Right ventricle myocardium inferior (tissue), 1 donor: ENCODE results near the gene AGTRAP. TPM values are rescaled to one million over a fixed set of nuclear protein-coding genes. Genes with fewer than 3 reads are reported as not detected.
A peak's percentile ranks its signal among the peaks of the same experiment; 100 is the strongest.

Experiments used
- ATAC-seq: fragments of 200-7000 bp; cut with Tn5 transposase; one replicate; pipeline ENCODE4 v1.9.1; 2020; ENCODE audit warnings: mild to moderate bottlenecking, moderate library complexity
- DNase-seq: peaks from one replicate; pipeline ENCODE4 v3.0.0; 2021; ENCODE audit errors: missing footprints
- intact Hi-C: fragments of 100-400 bp; cut with DNase I; formaldehyde crosslinking; loops from one replicate; pipeline ENCODE4 v1.11.0; 2022
- total RNA-seq: library from RNA; stranded (reverse); fragmentation: NEBNext Ultra II Directional; extraction: Animal tissue kit (Norgen Biotek cat#: 25700); gene quantifications from one replicate; pipeline ENCODE4 v1.2.1, GENCODE V29; 2021
- donor health status: DM: no; HTN: yes; CAD: no; lungs with severe emphysema.

Gene AGTRAP
- total RNA-seq, 1 donor from 2014 or later = 18.3 TPM

- ATAC-seq = no peak
- intact Hi-C loops = no loop called here
Observed at GRCh38 chr1:11704691-11705475, 31.1 kb upstream of the AGTRAP start.

GRCh38 chr1:11705596-11705995 is 30.3 kb upstream of the AGTRAP start:
- no peak for ATAC-seq
- intact Hi-C loops = no loop called here
- DNase-seq = no peak

More at GRCh38 chr1:11704691-11705475, 31.1 kb upstream of the AGTRAP start:
- DNase-seq = peak; percentile 22

- intact Hi-C loops = no loop called here
- ATAC-seq (no peak), DNase-seq (no peak)
Observed at GRCh38 chr1:11706292-11706691, 29.6 kb upstream of the AGTRAP start.

GRCh38 chr1:11707621-11708276 is 28.2 kb upstream of the AGTRAP start:
- DNase-seq (peak; percentile 75), ATAC-seq (peak; percentile 87)
- intact Hi-C loops = no loop called here

GRCh38 chr1:11708554-11709350 is 27.2 kb upstream of the AGTRAP start:
- ATAC-seq (no peak), DNase-seq (peak; percentile 43)
- intact Hi-C loops = no loop called here

- intact Hi-C loops = no loop called here
- ATAC-seq = no peak
- peak; percentile 9 for DNase-seq
Observed at GRCh38 chr1:11711490-11711889, 24.4 kb upstream of the AGTRAP start.

- peak; percentile 15 for DNase-seq
- intact Hi-C loops = no loop called here
- no peak for ATAC-seq
Observed at GRCh38 chr1:11712285-11712684, 23.7 kb upstream of the AGTRAP start.

- intact Hi-C loops = no loop called here
- ATAC-seq (no peak), DNase-seq (no peak)
Observed at GRCh38 chr1:11713095-11713494, 22.8 kb upstream of the AGTRAP start.

GRCh38 chr1:11714831-11715575 is 20.9 kb upstream of the AGTRAP start:
- ATAC-seq (no peak), DNase-seq (no peak)
- intact Hi-C loops = no loop called here

- DNase-seq = peak; percentile 94
- peak; percentile 77 for ATAC-seq
- intact Hi-C loops = loop anchor here (1.0 to 5.0 kb wide), 2 partner anchors 37 to 69 kb away; partner anchors contain the start of gene MAD2L2
Observed at GRCh38 chr1:11719313-11720032, 16.5 kb upstream of the AGTRAP start.

GRCh38 chr1:11720033-11720376 is 15.9 kb upstream of the AGTRAP start:
- ATAC-seq (no peak), DNase-seq (no peak)
- intact Hi-C loops = loop anchor here (5.0 kb wide), 1 partner anchor 38 kb away; the partner anchor contains the start of gene MAD2L2

- ATAC-seq (no peak), DNase-seq (no peak)
- intact Hi-C loops = loop anchor here (5.0 kb wide), 1 partner anchor 38 kb away; the partner anchor contains the start of gene MAD2L2
Observed at GRCh38 chr1:11720525-11720924, 15.4 kb upstream of the AGTRAP start.

- ATAC-seq (no peak), DNase-seq (no peak)
- intact Hi-C loops = loop anchor here (5.0 kb wide), 1 partner anchor 39 kb away; the partner anchor contains the start of gene MAD2L2
Observed at GRCh38 chr1:11721311-11721710, 14.6 kb upstream of the AGTRAP start.

- DNase-seq = no peak
- ATAC-seq = no peak
- intact Hi-C loops = loop anchor here (5.0 kb wide), 1 partner anchor 40 kb away; the partner anchor contains the start of gene MAD2L2
Observed at GRCh38 chr1:11722538-11722937, 13.4 kb upstream of the AGTRAP start.

GRCh38 chr1:11725616-11726015 is 10.3 kb upstream of the AGTRAP start:
- DNase-seq (no peak), ATAC-seq (no peak)
- intact Hi-C loops = no loop called here

GRCh38 chr1:11727119-11727518 is 8.8 kb upstream of the AGTRAP start:
- ATAC-seq (no peak), DNase-seq (no peak)
- intact Hi-C loops = no loop called here

GRCh38 chr1:11728126-11728806 is 7.7 kb upstream of the AGTRAP start:
- intact Hi-C loops = no loop called here

GRCh38 chr1:11729155-11729497 is 6.8 kb upstream of the AGTRAP start:
- intact Hi-C loops = no loop called here

More at GRCh38 chr1:11728126-11728806, 7.7 kb upstream of the AGTRAP start:
- no peak for ATAC-seq
- no peak for DNase-seq

More at GRCh38 chr1:11729155-11729497, 6.8 kb upstream of the AGTRAP start:
- ATAC-seq (no peak), DNase-seq (no peak)
